Measurements from ENCODE around the gene LONP1. TPM values are rescaled to one million over a fixed set of nuclear protein-coding genes. Genes with fewer than 3 reads are reported as not detected.

Gene LONP1
- polyA plus RNA-seq (2011; rRNA removed) (55.4 and 77.4 TPM in 2 replicates), polyA minus RNA-seq (2011; rRNA and poly(A)+ RNA removed) (60.9 and 65.7 TPM in 2 replicates)

GRCh38 chr19:5719961-5720790, at the start of gene LONP1, which contains the start of gene CATSPERD:
TSS of gene LONP1 (minus strand) at chr19:5720146. CDS start at chr19:5720132, 14 bp downstream.
TSS of gene CATSPERD (plus strand) at chr19:5720637. CDS start at chr19:5720738, 101 bp downstream.
- Histone ChIP-seq H3K36me3 (ENCODE audit: control insufficient read depth, insufficient read depth, low read length) (no peaks in the 10 kb centered on the region), H3K27me3 (ENCODE audit: control insufficient read depth, insufficient read depth, low read length) (no peaks in the 10 kb centered on the region), H3K4me3 (ENCODE audit: low read depth, low read length) (peak within 1 kb of the TSS; percentile 94)
- TF ChIP-seq CTCF (IDR thresholded peaks at IDR 0.05; ENCODE audit: insufficient read depth, low read depth, low read length) = peak; percentile 97
- peak; percentile 89 for DNase-seq (ENCODE audit: low read depth)
- ChIA-PET POLR2A (interaction anchor here (0.5 to 0.7 kb wide), 4 partner anchors 29 to 77 kb away, joined by 3 to 4 read pairs (median 4); partner anchors contain the start of gene DUS3L), CTCF (interaction anchor here (0.6 to 2.3 kb wide), 16 partner anchors 9 to 118 kb away, joined by 3 to 12 read pairs (median 4); partner anchors contain the start of gene RPL36)

GRCh38 chr19:5767949-5768348, 48.0 kb upstream of the LONP1 start:
- Histone ChIP-seq H3K36me3 (ENCODE audit: control insufficient read depth, insufficient read depth, low read length) (no peaks in the 10 kb centered on the region), H3K4me3 (ENCODE audit: low read depth, low read length) (no peak overlapping the region), H3K27me3 (ENCODE audit: control insufficient read depth, insufficient read depth, low read length) (no peaks in the 10 kb centered on the region)
- no peak for DNase-seq (ENCODE audit: low read depth)
- CTCF ChIA-PET = interaction anchor here (0.7 to 1.2 kb wide), 2 partner anchors 36 to 74 kb away, joined by 4 read pairs; no protein-coding TSS in a partner anchor
- no peak for TF ChIP-seq CTCF (IDR thresholded peaks at IDR 0.05; ENCODE audit: insufficient read depth, low read depth, low read length)
- POLR2A ChIA-PET = no interaction called here

- ChIA-PET POLR2A (no interaction called here), CTCF (interaction anchor here (0.6 kb wide), 1 partner anchor 27 kb away, joined by 4 read pairs; no protein-coding TSS in a partner anchor)
- Histone ChIP-seq H3K36me3 (ENCODE audit: control insufficient read depth, insufficient read depth, low read length) (no peaks in the 10 kb centered on the region), H3K4me3 (ENCODE audit: low read depth, low read length) (no peak overlapping the region), H3K27me3 (ENCODE audit: control insufficient read depth, insufficient read depth, low read length) (no peaks in the 10 kb centered on the region)
- no peak for DNase-seq (ENCODE audit: low read depth)
- no peak for TF ChIP-seq CTCF (IDR thresholded peaks at IDR 0.05; ENCODE audit: insufficient read depth, low read depth, low read length)
Measured at GRCh38 chr19:5765220-5765619, 45.3 kb upstream of the LONP1 start.

GRCh38 chr19:5762608-5763217, 42.8 kb upstream of the LONP1 start:
- DNase-seq (ENCODE audit: low read depth) = no peak
- H3K4me3 ChIP-seq (ENCODE audit: low read depth, low read length) = no peak overlapping the region
- no peak for TF ChIP-seq CTCF (IDR thresholded peaks at IDR 0.05; ENCODE audit: insufficient read depth, low read depth, low read length)
- H3K27me3 ChIP-seq (ENCODE audit: control insufficient read depth, insufficient read depth, low read length) = no peaks in the 10 kb centered on the region
- POLR2A ChIA-PET = no interaction called here
- CTCF ChIA-PET = no interaction called here
- H3K36me3 ChIP-seq (ENCODE audit: control insufficient read depth, insufficient read depth, low read length) = no peaks in the 10 kb centered on the region

GRCh38 chr19:5753743-5754142, 33.8 kb upstream of the LONP1 start:
- POLR2A ChIA-PET = no interaction called here
- TF ChIP-seq CTCF (IDR thresholded peaks at IDR 0.05; ENCODE audit: insufficient read depth, low read depth, low read length) = no peak
- CTCF ChIA-PET = no interaction called here
- no peak overlapping the region for H3K4me3 ChIP-seq (ENCODE audit: low read depth, low read length)
- H3K36me3 ChIP-seq (ENCODE audit: control insufficient read depth, insufficient read depth, low read length) = no peaks in the 10 kb centered on the region
- DNase-seq (ENCODE audit: low read depth) = no peak
- no peaks in the 10 kb centered on the region for H3K27me3 ChIP-seq (ENCODE audit: control insufficient read depth, insufficient read depth, low read length)

Data from BJ (cell line).